ENCODE results near the gene FANCL.

- TF ChIP-seq CTCF (IDR thresholded peaks at IDR 0.05) (no peak), POLR2A (IDR thresholded peaks at IDR 0.05) (no peak)
Measured at GRCh38 chr2:58266211-58266610, 25.1 kb upstream of the FANCL start.
